HG02840 (cell line): ENCODE measurements around the gene MNT.

Source experiments
- ATAC-seq: cut with Tn5 transposase; IDR thresholded peaks from one replicate; pipeline ENCODE4 v1.9.1; 2021; ENCODE audit warnings: mild to moderate bottlenecking, moderate library complexity, moderate number of reproducible peaks; ENCODE audit not compliant: unreplicated experiment, low FRiP score

The MNT gene

GRCh38 chr17:2416010-2416734, 15.3 kb upstream of the MNT start:
- no peak for ATAC-seq

DNA sequence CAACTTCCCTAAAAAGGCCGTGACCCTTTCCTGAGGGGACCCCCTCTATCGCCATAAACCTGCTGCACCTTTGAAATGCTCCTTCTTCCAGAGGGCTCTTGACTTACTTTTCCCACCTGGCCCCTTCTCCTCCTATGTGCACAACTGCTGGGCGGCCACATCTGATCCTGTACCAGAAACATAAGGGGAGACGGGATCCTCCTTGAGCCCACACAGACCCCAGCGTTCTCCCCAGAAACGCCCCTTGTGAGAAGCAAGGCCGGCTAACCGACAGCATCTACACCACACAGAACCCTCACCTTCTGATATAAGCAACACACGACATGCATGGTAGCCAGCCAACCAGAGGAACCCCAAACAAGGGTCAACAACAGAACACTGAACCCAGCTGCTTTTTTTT, 14.2 kb upstream of the MNT start:
- no peak for ATAC-seq

DNA sequence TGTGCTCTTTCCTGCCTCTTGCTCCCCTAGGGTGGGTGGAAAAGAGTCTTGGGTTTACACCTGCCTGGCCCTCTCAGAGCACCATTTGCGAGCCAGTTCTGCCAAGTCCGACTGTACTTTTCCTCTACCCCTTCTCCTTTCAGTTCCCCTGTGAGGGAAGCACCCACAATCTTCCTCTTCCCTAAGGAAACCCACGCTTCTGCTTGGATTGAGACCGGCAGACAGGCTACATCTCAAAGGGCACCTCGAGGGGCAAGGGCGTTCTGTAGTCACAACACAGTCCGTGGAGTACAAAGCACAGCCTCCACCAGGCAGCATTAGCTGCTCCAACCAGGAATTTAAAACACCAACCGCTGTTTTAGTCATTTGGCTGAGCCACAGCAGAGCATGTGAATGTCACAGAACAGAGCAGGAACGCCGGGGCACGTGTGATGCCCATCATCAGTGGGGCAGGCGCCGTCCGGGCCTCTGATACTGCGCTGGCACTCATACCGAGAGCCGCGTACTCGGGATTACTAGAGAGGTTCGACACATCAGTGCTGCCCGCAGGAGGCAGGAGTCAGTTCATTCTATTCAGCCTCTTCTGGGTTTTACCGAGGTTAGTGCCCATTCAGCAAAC, 13.7 kb upstream of the MNT start:
- ATAC-seq, result no peak

DNA sequence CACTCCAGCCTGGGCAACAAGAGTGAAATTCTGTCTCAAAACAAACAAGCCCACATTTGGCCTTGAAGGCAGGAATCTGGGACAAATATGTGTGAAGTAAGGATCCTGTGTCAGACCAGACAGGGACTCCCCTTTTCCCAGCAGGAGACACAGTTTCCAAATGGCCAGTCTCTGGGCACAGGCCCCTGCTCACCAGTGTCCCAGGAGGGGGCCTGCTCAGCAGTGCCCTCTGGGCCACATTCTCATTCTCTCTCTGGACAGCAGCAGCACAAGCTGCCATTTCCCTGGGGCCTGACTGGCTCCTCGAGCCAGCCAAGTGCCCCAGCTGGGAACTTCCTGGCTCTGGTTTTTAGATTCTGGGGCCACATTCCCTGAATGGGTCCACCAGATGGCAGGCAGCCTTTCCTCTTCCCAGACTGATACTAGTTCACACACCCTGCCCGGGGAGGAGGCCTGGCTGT, 11.7 kb upstream of the MNT start:
- ATAC-seq, result no peak

DNA sequence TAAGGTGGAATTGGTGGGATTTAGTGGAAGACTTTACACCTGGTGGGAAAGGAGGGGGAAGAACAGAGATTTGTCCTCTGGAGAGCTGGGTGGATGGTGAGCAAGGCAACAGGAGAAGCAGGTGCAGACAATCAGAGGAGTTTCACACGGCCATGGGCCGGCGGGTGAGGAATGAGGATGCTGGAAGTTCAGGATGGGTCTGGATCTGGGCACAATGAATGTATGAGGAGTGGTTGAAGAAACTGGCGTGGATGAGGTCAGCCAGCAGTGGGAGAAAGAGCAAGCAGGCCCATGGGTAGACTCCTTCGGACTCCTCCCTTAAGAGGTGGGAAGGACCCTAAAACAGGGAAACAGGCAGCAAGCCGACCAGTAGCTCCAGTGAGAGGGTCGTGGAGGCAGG, 10.1 kb upstream of the MNT start:
- no peak for ATAC-seq

GRCh38 chr17:2406903-2407790, 6.3 kb upstream of the MNT start:
- no peak for ATAC-seq

DNA sequence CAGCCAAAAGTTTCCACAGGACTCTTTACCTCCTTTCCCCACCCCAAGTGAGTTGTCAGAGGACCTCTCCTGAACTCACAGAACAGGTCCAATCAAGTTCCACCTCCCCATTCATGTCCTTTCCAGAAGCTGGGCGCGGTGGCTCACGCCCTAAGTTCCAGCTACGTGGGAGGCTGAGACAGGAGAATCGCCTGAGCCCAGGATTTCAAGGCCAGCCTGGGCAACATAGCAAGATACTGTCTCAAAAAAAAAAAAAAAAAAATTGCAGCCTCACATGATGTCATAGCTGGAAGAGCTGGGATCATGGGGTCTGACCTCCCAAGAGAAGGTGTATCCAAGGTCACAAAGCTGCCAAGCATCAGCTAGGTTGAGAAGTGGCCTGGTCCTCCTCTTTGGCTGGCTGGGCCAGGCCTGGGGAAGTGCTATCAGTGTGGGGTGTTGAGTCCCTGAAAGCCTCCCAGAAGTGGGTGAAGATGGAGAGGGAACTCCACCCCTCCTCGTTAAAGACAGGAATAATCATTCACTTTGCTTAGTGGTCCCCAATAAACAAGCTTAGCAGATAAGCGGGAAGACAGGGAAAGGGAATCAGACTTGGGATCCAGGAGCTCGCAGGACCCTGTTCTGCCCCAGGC, 5.5 kb upstream of the MNT start:
- ATAC-seq, result no peak

GRCh38 chr17:2405247-2405926, 4.5 kb upstream of the MNT start:
- no peak for ATAC-seq

GRCh38 chr17:2403044-2403443, 2.2 kb upstream of the MNT start:
- no peak for ATAC-seq

DNA sequence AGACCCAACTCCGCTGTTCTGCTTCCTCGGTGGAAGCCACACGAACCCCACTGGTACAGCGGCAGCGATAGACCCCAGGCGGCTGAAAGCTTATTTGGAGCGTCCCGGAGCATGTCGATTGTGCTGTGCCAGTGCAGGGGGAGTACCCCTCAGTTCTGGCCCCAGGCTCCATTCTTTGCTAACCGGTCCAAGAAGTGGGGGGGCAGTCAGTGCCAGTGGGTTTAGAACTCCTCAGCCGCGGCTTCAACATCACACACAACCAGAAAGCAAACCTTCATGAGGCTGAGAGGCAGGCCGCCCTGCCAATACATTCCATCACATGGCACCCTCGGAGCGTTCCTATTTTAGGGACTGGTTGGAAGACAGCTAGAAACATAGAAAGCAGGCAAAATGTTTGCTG, 1.7 kb upstream of the MNT start:
- no peak for ATAC-seq

DNA sequence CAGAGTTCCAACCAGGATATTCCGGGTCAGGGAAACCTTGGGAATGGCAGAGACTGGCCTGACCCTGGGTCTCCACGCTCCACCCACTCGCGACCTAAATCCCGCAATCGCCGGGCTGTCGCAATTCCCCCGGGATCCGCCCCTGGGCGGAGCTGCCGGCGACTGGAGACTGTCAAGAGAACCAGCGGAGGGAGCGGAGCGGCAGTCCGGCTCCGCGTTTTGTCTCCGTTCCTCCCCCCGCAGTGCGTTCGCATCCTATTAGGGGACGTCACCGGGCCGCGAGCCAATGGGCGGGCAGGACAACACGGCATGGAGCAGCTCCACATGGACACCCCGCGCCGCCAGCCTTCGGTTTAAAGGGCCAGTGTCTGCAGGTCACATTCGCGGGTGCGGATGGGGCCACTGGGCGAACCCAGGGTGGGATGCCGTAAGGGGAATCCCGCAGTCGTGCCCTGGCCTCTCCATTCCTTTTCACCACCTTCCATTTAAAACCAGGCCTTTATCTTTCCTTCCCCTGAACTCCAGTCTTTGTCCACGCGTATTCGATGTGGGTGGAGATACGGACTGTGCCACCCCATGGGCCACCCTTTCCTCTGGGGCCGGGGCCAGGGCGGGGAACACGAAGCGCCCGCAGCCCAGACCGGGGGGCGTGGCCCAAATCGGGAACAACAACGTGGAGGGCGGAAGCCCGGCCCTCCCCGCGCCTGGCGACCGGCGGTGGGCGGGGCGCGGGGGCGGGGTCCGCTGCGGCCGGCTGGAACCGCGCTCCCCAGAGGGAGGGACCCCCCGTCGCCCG, 764 bp upstream of the MNT start:
- peak; percentile 57 for ATAC-seq

DNA sequence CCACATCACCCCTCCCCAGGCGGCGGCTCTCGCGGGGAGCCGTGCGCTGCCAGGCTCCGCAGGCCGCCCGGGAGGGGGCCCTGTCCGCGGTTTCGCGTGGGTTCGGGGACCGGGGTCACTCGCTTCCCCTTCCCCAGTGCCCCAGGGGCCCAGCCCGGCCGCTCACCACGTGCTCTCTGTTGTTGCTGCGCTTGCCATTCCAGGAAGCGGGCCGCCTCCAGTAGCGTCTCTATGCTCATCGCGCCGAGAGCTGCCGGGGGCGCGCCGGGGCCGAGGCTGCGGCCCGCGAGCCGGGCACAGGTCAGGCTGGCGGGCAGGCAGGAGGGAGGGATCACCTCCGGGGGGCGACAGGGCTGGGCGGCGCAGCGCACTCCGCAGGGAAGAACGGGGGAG, 390 bp downstream of the MNT start:
- ATAC-seq, result no peak

DNA sequence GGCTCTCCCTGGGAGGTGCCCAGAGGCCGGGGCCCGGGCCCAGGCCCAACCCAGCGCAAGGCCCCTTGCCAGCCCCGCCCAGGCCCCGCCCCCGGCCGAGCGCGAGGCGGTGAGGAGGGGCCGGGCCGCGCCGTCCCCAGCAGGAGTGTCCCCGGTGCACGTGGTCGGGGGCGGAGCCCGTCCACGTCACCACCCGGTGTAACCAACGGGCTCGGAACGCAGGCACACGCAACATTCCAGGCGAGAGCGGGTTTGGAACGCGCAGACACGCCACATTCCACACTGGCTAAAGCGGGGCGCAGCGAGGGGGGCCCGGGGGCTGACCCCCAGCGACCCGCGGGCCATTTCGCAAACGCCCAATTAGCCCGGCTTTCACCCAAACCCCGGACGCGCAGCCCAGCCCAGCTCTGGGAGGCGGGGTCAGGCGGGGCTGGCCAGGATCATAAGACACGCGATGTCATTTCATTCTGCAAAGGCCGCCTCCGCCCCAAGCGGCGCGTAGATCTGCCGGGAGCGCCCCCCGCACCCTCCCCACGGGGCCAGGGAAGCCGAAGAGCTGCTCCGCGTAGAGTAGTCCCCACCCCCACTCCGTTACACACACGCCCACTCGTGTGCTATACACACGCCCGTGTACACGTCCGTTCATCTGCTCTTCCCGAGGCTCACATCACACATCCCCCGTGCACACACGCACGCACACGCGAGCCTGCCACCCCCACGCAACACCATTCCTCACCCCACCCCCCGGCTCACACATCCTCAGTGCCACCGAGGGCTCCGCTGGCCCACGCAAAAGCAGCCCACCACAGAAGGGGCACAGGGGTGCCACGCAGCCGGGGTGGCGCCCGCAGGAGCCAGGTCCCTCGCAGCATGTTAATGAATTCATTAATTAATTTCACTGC, 1.0 kb downstream of the MNT start:
- ATAC-seq, result peak; percentile 31

DNA sequence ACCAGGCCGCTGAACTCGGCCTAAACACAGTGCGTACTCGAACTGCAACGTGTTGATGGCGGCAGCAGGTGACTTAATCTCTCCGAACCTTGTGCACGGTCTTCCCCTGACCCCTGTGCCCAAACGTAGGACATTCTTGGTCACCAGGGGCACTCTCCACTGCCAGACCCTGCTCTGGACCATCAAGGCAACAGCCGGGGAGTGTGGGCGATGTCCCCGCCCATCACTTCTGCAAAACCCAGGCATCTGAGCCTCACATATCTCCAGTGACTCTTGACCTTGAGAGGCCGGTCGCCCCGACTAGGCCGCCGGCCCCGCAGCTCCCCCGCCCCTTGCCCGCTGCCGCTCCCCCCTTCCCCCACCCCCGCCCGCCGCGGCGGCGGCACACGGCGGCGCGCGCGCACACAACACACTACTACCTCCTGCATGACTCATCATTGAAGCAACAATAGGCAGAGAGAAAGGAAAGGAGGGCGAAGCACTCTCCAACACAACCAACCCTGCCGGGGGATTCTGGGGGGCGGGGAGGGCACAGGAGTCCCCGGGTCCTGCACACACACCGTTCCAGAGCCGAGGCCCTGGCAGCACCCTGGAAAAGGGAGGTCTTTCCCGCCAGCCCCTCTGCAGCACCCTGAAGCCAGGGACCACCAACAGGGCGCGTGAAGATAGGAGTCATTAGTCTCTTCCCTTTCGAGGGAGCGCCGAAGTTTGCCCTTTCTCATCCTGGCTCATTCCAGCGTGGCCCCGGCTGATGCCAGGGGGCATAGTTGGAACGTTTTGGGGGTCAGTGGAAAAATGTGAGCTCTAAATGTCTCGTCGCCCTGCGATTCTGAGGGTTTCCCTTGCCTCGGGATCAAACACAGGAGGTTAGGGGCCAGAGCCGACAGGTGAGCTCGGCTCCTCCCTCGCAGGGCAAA, 1.9 kb downstream of the MNT start:
- no peak for ATAC-seq

DNA sequence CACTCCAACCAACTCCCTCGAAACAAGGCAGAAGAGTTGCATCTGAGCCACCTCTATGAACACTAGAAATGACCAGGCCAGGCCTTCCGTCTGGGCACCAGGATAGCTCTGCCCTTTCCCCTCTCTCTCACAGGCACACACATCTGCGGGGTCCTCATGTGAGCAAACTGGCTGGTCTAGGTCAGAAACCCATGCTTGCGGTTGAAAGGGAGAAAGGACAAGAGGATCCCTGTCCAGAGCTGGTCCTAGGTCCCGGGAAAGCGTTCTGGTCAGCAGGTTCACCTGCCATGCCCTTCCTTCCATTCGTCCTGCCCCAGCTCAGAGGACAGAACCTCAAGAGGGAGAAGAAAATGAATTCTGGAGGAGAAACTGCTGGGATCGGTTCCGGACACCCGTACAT, 2.7 kb downstream of the MNT start:
- ATAC-seq, result no peak

DNA sequence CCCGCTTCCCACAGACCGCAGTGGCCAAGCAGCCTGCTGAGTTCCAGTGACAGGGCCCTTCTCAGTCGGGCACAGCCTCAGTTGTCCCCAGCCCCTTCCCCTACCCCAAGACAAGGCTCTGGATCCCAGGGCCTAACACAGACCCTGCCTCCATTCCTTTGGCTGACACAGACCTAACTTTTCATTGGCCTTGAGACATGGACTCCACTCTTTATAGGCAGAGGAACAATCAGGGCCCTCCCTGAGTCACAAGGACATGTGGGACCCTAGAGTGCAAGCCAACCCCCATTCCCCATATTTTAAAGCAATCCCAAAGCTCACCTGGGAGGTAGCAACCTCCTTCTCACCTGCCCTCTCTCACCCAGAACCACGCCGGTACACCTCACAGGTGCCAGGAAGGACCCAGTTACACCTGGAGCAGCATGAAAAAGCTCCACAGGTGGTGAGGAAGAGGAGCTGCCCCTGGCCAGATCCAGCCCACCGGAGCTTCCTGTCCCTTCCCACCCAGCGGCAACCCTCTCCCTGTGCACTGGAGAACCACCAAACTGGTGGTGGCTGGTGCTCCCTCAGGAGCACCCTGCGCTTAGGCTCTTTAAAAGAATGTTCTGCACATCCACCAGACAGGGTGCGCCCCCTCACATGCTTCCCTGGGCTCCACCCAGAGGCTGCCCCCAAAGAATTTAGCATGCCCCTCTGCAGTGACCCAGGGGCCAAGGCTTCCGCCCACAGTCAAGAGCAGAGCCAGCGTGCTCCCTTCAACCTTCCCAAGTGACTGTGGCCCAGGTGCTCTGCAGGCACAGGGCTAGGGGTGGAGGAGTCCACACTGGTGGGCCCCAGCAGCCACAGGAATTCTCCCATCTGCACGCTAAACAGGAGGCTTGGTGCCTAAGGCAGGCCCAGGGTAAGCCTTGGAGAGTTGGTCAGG, 3.4 kb downstream of the MNT start:
- ATAC-seq, result no peak
